Epidermal melanocyte (primary cell): ENCODE measurements around the gene PLXNA2.

Experiments
- DNase-seq: peaks from one replicate; pipeline ENCODE4 v3.0.0; 2011; ENCODE audit warnings: low spot score; ENCODE audit not compliant: insufficient read length

The PLXNA2 gene

DNA sequence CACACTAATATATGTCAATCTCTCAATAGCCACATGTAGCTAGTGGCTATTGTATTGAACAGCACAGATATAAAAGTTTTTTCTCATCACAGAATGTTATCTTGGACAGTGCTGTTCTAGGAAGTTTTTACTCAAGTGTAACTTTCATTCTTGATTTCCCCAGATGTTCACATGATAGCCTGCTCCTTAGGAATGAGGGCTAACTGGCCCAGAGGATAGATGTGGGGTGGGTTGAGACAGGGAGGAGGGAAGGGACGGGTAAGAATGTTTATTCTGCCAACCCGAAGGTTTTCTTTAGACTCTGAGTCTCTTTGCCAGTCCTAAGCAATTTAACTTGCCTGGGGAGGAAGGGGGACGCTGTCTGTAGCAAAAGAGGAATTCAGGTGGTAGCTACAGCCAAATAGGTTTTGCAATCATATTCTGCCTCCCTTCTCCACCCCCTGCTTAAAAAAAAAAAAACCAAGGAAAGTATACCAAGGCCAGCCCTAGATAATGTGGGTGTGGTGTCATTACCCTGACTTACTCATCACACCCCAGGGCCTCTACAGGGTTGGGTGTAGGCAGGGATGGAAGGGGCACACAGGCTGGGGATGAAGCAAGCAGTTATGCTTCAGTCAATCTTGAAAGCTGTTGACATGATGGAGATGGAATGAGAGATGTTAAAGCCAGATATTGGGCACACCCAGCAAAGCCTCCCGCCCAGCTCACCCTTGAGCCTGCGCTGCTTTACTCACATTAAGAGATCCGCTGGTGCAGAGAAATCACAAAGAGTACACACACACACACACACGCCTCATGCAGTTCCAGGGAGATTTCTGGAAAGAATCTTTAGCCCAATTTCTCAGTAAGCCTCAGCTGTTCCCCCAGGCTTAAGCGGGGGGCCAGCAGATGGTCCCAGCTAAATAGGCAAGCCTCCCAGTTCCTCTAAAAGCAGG is 59.9 kb downstream of the PLXNA2 start:
- DNase-seq = peak; percentile 31

DNA sequence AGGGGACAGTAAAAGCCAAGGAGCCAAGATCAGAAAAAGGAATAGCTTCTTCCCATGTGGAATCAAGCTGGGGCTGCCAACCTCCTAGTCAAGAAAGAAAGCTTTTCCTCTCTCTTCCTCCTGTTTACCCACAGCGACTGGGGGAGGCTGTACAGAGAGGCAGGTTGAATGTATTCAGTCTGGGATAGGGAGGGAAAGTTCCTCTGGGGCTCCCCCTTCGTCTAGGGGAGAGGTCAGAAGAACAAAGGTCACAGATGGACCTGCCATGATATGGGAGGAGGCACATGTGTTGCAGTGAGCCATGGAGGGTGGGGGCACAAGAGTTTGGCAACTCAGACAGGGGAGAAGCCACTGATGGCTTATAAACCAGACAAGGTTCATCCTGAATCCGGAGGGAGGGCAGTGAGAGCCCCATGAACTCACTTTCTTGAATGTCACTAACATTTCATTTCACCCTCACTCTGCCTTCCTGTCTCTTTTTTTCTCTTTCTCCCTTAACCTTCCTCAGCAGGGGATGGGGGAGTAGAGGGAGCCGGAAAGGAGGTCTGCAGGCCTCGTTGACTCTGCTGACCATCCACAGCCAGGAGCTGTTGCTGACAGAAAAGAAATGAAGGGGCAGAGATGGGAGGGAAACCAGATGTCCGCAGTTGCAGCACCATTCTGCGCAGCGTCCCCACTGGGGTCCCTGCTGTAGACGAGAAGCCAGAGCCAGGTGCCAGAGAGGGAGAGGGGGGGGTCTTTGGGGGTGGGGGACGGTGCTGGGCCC is 61.1 kb downstream of the PLXNA2 start:
- no peak for DNase-seq

DNA sequence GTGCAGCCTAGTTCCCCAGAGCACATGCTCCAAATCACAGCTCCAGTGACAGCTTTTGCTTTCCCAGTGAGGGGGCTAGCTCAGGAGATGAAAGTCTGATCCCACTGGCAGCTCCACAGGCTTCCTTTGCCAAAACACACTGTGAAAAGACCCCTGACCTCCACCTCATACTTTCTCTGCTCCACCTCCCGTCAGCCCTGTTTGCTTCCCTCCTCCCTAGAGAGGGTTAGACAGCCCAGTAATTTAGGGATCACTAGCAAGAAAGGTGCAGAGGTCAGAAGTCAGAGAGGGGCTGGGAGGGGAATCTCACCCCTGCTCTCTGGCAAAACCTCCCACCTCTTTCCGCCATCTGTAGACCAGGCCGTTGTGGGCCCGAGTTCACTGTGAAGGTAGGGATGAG is 62.8 kb downstream of the PLXNA2 start:
- DNase-seq = no peak

DNA sequence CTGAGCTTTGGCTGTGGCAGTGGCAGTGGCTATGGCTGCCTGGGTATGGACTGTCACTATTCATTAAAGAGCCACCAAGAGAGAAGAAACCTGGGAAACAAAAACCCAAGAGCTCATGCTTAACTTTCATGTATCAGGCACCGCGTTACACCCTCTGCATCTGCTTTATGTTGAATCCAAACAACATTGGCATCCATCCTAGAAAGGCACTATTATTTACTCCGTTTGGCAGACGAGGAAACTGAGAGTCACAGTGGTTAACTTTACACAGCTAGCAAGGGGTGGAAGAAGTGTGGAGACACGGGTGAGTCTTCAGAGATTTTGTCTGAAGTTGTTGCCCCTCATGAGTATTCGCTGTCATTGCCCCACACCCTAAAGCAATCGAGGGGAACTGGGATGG is 63.8 kb downstream of the PLXNA2 start:
- DNase-seq = no peak

DNA sequence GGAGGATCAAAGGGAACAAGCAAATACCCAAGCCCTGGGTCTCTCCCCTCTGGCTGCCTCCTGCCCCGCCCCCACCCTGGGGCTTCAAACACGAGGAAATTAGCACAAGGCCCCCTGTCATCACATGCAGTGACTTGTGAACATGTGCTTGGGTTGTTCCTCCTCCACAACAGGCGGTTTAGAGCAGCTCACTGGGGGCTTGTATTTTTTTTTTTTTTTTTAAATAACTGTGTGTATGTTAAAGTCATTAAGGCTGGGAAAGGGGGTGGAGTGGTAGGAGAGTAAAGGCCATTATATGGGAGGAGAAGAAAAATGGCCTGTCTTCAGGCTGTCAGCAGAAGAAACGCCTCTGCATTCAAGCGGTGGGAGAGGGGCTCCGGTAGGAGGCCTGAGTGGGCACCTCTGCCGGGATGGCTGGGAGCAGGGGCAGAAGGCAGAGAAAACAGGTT is 64.2 kb downstream of the PLXNA2 start:
- no peak for DNase-seq

DNA sequence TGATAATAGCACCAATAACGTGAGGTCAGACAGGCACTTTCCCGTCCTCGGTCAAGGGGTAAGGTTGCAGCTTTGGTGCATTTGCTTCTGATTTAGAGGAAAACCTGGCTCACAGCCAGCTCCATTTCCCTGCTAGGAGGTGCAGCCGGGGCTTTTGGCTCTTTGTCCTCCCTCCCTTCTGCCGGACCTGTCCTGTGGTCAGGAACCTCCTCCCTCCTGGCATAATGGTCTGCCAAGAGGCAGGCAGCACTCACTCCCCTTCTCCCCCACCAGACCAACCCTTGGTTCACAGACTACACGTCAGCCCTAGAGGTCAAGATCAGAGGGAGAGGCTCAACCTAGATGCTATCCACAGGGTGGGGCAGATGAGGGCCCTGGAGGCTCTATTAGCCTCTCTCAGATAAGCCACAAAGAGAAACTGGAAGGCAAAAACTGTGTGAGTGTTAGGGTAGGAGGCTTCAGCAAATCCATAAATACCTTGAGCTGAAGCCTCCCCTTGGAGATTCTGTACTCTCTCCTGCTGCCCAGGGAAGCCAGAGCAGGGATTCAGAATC is 64.8 kb downstream of the PLXNA2 start:
- DNase-seq = no peak

DNA sequence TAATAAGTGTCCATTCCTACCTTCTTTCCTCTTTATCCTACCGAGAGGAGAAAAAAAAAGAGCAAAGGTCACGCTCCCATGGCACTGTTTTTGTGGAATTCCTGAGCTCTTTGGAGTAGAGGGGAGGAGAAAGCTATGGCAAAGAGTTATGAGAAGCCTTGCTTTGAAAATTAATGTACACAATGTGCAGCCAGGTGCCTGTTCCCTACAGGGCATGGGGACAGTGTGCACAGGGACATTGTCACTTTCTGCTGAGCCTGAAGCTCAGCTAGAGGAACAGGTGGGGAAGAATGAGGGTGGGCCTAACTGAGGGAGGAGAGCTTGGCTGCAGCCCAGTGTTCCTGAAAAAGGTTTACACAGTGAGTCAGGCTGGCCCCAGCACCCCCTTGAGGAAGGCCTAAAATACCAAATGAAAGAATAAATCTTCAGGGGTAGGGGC is 66.1 kb downstream of the PLXNA2 start:
- no peak for DNase-seq

DNA sequence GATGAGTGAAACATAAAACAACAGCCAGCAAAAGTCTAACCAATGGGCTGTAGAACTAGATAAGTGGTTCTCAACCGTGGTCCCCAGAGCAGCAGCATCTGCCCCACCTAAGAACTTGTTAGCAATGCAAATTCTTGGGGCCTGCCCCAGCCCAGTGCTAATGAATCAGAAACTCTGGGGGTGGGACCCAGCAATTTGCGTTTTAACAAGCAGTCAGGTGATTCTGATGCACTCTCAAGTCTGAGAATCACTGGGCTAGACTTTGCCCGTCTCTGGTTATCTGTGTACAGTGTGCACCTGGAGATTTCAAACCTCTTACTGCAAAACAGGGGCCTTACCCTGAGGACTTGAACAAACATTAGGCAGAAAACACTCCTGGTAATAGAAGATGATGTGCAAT is 66.5 kb downstream of the PLXNA2 start:
- no peak for DNase-seq

DNA sequence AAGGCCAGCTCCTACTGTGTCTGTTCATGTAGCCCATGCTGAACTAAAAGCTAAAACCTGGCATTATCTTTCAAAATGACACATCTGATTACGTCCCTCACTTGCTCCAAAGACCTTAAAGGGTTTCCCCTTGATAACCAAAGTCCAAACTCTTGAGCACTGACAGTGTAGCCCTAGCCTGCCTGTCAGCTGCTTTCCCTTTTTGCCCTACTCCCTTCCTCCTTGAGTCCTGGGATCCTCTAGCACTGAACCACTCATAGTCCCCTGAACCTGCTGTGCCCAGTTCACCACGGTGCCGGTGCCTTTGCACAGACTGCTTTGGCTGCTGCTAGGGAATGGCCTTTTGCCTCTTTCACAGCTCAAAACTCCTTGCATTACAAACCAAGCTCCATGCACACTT is 67.5 kb downstream of the PLXNA2 start:
- no peak for DNase-seq

DNA sequence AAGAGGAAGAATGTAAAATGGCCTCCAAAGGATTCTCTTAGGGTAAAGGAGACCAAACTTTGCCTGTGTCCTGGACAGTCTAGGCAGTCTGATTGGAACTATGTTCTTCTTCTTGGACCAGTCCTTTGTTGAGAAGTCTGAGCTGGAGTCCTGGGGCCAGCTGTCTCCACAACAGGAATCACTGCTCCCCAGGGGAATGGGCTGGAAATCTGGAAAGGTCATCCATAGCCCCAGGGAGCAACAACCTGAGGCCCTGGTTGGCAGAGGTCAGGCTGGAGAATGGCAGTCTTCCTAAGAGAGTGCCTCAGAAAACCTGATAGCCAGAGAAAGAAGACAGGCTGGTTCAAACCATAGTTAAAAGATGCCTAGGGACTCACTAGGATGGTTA is 68.7 kb downstream of the PLXNA2 start:
- DNase-seq = no peak

DNA sequence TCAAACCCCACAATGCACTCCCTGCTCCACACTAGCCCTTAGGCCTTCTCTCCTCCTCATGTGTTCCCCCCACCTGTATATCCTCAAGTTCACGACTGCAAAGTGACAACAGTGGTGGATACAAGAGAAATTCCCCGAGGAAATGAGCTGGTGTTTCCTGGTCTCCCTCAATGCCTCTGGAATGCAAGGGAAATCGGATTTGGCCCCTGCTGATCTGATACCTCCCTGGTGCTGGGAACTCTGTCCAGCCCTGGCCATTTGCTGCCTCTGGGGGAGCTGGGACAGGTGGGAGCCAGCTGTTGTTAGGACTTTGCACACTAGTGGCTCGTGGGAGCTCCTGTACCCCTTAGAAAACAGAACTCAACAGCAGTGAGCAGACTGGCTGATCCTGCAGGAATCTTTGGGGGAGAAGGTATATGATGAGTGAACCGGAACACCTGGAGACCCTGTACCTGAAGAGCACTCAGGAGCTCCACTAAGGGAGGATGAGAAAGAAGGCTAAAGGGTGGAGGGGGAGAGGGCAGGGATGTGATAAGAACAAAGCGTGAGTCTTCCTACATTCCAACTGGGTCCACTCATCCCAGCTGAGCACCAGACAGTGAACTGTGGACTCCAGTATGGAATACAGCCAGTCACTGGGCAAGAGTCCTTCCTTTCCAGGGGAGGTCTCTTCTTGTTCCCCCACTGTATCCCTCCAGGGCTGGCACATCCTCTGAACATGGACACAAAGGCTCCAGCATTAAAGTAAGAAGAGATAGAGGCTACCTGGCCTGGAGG is 69.3 kb downstream of the PLXNA2 start:
- DNase-seq = no peak

DNA sequence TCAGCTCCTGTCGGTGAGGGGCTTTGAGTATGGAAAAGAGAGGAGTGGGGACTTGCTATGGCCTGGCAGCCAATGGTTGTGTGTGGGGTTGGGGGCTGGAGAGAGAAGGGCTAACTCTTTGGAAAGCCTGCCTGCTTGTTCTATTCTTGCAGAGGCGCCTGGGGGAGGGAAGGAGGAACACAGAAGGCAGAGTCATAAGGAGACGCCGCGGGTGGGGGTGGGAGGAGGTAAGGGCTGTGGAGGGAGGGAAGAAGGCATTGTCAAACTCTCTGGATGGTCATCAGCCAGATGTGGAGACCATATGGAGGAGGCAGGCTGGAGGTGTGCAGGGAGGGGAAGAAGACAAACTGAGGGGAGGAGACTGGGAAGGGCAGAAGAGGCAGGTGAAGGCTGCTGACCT is 70.0 kb downstream of the PLXNA2 start:
- DNase-seq = no peak

DNA sequence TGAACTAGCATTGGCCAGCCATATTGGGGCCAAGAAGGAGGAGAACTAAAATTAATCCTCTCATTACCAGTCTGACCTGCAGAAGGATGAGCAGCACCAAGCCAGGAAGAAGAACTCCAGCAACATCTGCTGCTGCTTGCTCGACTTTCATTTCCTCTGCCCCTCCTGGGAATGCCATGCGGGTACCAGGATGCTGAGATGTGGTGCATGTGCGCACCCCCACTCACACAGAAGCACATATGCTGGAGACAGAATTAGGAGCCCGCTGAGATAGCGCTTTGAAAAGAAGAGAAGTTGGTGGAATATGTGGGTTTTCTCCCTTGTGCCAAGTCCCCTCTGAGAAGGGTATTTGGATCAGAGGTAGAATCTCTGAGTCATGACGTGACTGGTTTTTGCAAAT is 70.4 kb downstream of the PLXNA2 start:
- DNase-seq = no peak

DNA sequence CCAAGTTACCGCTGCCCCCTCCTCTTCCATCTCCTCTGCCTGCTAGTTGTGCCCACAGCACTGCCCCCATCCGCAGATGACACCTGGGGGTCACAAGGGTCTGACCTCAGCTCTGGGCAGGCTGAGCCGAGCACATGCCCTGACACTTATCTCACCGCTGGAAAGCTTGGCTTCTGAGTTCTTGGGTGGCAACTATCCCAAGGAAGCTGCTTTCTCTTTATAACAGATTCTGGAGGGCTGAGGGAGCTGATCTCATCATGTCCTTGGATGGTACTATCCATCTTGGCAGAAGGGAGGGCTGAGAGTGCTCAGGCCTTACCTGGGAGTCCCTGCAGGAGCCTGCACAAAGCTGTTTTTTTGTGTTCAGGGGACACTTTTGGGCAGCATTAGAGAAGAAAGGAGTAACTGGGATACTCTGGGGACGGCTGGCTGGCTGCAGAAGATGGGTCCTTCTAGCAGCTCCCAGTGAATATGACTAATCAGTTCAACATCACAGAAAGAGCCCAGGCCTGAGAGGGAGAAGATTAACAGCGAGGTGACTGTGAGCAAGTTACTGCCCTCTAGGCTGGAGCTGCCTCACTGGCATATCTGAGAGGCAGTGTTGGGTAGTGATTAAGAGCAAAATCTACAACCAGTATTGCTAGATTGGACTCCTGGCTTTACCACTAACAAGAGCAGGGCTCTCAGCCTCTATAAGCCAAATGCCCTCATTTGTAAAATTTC is 71.6 kb downstream of the PLXNA2 start:
- DNase-seq = no peak

DNA sequence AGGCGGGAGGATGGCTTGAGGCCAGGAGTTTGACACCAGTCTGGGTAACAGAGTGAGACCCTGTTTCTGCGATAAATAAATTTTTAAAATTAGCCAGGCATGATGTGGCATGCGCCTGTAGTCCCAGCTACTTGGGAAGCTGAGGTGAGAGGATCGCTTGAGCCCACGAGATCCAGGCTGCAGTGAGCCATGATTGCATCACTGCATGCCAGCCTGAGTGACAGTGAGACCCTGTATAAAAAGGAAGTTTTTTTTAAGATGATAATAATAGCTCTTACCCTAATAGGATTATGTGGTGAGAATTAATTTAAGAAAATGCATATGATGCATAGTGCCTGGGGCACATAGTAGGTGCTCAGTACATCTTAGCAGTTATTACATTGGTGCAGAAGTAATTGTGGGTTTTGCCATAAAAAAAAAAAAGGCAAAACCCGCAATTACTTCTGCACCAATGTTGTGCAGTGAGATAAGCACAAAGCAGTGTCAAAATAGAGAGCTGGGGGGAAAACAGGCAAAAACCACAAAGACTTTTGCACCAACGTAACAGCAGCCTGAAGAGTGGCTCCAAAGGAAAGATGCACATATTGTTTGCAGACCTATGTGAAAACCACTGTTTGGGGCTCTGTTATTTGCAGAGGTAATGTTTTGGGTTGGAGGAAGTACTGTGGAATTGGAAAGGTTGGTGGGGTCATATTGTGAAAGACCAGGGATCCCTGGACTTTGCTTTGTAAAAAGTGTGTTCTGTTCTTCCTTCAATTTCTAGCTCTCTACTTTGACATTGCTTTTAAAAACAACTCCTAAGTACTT is 72.4 kb downstream of the PLXNA2 start:
- DNase-seq = no peak

DNA sequence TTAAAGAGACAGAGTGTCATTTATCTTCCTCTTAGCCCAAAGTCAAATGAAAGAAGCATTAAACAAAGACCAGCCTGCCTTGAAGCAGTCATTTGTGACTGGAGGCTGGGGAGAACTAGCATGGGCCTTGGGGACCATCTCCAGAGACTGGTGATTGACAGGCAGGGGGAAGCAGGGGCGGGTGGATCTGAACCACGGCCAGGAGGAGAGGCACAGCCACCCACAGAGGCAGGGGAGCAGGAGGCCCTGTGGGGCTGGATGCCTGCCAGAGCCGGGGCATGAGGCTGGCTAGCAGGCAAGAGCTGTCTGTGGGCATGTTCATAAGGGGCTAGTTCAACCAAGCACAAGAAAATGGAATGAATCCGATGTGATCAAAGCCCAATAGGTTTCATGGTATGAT is 73.9 kb downstream of the PLXNA2 start:
- no peak for DNase-seq

DNA sequence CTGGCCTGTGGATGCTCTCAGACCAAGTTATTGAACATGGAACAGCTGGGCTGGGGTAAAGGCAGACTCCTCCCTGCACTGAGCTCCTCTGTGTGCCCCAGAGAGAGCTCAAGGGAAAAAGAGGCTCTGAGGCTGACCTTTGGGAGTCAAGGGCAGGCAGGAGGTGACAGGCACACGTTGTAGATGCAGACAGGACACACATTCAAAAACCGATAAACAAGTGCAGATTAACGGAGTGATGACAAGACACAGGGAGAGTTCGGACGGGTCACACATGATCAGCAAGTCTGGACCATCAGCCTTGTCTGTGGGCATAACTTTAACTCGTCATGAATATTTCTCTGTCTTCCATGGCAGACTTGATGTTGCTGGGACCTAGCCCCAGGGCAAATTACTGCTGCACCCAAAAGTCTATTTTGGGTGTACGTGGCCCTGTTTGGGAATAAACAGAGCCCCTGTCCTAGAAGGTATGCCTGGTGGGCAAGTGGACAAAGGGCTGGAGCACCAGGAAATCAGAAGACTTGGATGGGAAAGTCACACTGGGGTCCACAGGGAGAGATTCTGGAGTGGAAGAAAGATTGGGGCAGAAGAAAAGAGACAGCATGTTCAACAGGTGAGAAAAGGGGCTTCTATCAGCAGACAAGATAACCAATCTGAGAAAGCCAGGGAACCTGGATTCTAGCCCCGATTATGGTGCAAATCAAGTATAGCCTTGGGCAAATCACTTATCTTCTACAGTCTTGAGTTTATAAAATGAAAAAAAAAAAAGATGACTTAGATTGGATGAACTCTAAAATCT is 74.9 kb downstream of the PLXNA2 start:
- DNase-seq = no peak

DNA sequence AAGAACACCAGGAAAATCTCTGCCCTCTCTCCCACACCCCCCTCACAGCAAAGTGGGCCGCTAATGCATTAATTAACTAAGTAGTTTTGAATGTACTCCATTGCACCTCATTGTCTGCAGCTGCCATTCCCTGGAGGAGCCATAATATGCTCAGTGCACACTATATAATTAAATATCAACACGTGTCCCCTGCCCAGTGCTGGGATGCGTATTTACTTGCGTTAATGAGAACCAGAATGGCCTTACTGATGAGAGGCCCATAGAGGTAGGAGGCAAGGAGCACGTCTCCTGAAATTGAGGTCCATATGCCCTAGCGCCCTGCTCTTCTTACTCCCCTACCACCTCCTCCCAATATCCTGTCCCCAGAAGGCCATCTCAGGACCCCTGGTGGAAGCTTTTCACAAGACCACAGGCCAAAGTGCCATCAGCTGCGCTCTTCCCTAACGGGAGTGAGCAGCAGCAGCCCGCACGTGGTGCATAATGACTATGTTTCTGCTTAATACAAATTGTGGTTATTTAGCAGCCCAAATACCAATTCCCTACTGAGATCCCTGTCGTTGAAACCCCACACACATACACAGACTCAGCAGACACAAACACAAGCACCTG is 76.8 kb downstream of the PLXNA2 start:
- no peak for DNase-seq
